ENCODE data around the gene LTBP1.

DNA sequence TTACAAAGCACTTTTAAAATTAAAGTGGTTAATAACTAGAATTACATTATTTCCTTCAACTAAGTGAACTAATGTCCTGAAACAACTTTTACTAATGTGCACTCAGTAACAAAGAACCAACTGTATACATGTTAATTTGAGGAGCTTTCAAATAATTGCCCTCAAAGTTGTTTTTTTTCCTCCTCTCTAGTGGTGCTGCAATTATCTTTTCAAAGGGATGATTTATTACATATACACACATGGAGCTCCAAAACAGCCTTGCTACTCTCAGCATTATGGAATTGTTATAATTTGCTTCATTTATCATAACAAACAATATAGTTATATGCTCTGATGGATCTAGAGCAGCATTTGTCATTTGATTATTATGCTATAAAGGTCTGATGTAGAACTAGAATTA is 283.4 kb downstream of the LTBP1 start:
- TF ChIP-seq SMC3 (IDR thresholded peaks at IDR 0.05) = no peak
- TF ChIP-seq, protein P1, sequence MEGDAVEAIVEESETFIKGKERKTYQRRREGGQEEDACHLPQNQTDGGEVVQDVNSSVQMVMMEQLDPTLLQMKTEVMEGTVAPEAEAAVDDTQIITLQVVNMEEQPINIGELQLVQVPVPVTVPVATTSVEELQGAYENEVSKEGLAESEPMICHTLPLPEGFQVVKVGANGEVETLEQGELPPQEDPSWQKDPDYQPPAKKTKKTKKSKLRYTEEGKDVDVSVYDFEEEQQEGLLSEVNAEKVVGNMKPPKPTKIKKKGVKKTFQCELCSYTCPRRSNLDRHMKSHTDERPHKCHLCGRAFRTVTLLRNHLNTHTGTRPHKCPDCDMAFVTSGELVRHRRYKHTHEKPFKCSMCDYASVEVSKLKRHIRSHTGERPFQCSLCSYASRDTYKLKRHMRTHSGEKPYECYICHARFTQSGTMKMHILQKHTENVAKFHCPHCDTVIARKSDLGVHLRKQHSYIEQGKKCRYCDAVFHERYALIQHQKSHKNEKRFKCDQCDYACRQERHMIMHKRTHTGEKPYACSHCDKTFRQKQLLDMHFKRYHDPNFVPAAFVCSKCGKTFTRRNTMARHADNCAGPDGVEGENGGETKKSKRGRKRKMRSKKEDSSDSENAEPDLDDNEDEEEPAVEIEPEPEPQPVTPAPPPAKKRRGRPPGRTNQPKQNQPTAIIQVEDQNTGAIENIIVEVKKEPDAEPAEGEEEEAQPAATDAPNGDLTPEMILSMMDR (IDR thresholded peaks at IDR 0.05) = no peak
- TF ChIP-seq NPAS2 (CRISPR knock-in tag; IDR thresholded peaks at IDR 0.05; ENCODE audit: borderline replicate concordance) = no peak
- TF ChIP-seq RNF2 (IDR thresholded peaks at IDR 0.05; ENCODE audit: borderline replicate concordance, low read depth) = no peak
- TF ChIP-seq, protein P2, sequence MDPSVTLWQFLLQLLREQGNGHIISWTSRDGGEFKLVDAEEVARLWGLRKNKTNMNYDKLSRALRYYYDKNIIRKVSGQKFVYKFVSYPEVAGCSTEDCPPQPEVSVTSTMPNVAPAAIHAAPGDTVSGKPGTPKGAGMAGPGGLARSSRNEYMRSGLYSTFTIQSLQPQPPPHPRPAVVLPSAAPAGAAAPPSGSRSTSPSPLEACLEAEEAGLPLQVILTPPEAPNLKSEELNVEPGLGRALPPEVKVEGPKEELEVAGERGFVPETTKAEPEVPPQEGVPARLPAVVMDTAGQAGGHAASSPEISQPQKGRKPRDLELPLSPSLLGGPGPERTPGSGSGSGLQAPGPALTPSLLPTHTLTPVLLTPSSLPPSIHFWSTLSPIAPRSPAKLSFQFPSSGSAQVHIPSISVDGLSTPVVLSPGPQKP (IDR thresholded peaks at IDR 0.05; ENCODE audit: low read depth, low read length) = no peak
- TF ChIP-seq RAD21 (conservative IDR thresholded peaks at IDR 0.05 in 1 of 2, IDR thresholded peaks at IDR 0.05 in 1 of 2) = no peak
- TF ChIP-seq RFX5 (IDR thresholded peaks at IDR 0.05) = no peak
- TF ChIP-seq ZNF302 (CRISPR knock-in tag; IDR thresholded peaks at IDR 0.05) = no peak
- TF ChIP-seq EP300 (IDR thresholded peaks at IDR 0.05) = no peak
- TF ChIP-seq, protein P3, sequence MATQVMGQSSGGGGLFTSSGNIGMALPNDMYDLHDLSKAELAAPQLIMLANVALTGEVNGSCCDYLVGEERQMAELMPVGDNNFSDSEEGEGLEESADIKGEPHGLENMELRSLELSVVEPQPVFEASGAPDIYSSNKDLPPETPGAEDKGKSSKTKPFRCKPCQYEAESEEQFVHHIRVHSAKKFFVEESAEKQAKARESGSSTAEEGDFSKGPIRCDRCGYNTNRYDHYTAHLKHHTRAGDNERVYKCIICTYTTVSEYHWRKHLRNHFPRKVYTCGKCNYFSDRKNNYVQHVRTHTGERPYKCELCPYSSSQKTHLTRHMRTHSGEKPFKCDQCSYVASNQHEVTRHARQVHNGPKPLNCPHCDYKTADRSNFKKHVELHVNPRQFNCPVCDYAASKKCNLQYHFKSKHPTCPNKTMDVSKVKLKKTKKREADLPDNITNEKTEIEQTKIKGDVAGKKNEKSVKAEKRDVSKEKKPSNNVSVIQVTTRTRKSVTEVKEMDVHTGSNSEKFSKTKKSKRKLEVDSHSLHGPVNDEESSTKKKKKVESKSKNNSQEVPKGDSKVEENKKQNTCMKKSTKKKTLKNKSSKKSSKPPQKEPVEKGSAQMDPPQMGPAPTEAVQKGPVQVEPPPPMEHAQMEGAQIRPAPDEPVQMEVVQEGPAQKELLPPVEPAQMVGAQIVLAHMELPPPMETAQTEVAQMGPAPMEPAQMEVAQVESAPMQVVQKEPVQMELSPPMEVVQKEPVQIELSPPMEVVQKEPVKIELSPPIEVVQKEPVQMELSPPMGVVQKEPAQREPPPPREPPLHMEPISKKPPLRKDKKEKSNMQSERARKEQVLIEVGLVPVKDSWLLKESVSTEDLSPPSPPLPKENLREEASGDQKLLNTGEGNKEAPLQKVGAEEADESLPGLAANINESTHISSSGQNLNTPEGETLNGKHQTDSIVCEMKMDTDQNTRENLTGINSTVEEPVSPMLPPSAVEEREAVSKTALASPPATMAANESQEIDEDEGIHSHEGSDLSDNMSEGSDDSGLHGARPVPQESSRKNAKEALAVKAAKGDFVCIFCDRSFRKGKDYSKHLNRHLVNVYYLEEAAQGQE (IDR thresholded peaks at IDR 0.05) = no peak
- TF ChIP-seq NFE2L2 (conservative IDR thresholded peaks at IDR 0.05; ENCODE audit: low read length) = no peak
